Stimulated activated CD4-positive, alpha-beta T cell treated with anti-CD3 and anti-CD28 coated beads, Interleukin-1b, Interleukin-23, amount 100 ng/mL, for 4 hours (primary cell): ENCODE data around the gene TSC2.

ENCODE experiments used
- DNase-seq, 2 donors: peaks; one replicate each; pipeline ENCODE4 v3.0.0-alpha.2; 2020; ENCODE audit warnings: low read depth in 2 of 2

The TSC2 gene

GRCh38 chr16:2070576-2071453 is 23.0 kb downstream of the TSC2 start:
- no peak for DNase-seq

GRCh38 chr16:2071454-2072202 is 23.8 kb downstream of the TSC2 start:
- no peak for DNase-seq

DNA sequence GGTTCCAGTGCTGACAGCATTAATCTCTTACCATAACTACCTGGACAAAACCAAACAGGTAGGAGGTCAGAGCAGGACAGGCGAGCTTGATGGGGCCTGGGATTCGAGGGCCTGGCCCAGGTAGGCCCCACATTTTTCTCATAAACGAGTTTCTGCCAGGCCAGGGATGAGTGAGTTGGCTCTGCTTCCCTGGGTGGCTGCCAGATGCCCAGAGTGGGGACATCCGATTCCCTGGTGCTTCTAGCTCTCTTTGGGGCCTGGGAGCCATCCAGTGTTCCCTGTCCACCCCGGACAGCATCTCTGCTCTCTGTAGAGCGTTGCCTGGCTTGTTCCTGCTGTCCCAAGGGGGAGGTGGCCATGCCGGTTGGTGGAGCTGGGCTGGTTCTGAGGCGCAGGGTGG is 25.1 kb downstream of the TSC2 start:
- DNase-seq: no peak

- no peak for DNase-seq
Observed at GRCh38 chr16:2074071-2074470, 26.3 kb downstream of the TSC2 start.

DNA sequence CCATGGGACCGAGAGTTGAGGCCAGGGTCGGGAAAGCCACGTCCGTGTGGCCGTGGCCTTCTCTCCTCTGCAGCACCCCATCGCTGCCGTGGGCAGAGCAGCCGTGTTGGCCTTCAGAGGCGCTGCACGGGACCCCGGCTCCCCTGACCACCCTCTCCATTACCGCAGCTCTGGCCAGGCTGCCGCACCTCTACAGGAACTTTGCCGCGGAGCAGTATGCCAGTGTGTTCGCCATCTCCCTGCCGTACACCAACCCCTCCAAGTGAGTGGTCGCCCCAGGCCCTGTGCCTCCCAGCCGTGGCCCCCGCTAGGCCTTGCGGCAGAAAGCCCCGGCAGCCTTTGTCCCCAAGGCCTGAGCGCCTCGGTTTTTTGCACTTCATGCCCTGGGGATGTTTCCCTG is 27.8 kb downstream of the TSC2 start:
- DNase-seq: no peak

DNA sequence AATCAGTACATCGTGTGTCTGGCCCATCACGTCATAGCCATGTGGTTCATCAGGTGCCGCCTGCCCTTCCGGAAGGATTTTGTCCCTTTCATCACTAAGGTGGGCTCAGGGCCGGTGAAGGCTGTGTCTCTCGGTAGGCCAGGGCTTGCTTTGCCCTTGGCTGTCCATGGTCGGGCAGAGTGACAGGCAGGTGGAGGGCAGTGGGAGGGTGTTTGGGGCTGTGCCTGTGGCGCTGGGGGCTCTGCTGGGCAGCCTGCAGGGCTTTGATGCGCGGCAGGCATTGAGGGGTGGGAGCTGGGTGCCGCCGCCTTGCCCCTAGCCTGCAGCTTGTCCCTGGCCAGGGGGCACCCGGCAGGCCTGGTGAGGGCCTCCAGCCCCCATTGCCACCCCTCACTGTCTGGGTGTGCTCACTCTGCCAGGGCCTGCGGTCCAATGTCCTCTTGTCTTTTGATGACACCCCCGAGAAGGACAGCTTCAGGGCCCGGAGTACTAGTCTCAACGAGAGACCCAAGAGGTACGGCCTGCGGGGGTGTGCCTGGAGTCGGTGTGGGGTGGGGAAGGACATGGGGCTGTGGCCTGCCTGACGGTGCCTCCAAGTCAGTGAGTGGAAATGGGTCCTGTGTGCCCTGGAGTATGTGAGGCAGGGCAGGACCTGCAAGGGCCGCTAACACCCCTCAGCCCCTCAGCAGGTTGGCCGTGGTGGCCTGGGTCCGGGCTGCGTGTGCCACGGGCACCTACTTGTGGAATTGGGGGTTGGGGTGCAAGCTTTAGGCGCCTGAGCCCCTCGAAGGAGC is 28.5 kb downstream of the TSC2 start:
- no peak for DNase-seq

- no peak for DNase-seq
Observed at GRCh38 chr16:2077016-2077415, 29.2 kb downstream of the TSC2 start.

DNA sequence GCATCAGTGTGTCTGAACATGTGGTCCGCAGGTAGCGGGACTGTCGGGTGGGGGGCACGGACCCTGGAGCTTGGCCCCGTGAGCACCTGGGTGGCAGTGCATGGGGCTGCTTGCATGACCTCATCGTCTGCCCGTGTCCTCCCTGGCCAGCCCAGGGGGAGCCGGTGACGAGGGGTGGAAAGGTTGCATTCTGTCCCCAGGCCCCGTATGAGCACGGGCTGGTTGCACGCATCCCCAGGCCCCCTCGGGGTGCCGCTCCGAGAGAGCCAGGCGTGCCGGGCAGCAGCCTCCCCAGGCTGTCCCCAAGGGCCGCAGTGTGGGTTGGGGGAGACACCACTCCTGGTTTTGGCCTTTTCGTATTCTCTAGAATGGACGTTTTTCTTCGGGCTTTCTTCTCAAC is 29.9 kb downstream of the TSC2 start:
- DNase-seq: no peak

DNA sequence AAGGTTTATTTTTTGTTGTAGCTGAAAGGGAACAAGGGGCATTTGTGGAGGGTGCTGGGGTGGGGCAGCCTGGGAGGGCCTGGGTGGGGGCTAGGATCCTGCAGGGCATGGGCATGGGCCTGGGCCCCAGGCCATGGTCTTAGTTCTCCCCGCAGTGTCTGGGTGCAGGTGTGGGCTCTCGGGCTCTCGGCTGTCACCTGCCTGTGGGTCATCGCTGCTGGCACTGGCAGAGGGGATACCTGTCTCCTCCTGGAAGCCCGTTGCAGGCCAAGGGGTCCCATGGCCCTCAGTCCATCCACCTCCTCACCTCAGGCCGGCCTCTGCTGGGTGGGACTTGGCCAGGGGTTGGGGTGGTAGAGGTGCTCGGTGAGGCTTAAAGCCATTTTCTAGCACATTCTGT is 30.3 kb downstream of the TSC2 start:
- no peak for DNase-seq

GRCh38 chr16:2078691-2079090 is 30.9 kb downstream of the TSC2 start:
- no peak for DNase-seq

GRCh38 chr16:2079311-2079800 is 31.6 kb downstream of the TSC2 start:
- no peak for DNase-seq

DNA sequence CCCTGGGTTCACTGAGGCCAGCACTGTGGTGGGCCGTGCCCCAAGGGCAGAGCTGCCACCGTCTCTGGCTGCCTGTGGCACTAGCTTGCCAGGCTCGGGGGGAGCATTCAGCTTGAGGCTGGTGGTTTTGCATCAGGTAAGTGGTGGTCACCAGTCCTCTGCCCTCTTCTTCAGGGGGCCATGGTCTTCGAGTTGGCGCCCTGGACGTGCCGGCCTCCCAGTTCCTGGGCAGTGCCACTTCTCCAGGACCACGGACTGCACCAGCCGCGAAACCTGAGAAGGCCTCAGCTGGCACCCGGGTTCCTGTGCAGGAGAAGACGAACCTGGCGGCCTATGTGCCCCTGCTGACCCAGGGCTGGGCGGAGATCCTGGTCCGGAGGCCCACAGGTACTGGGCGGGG is 32.2 kb downstream of the TSC2 start:
- DNase-seq: no peak

DNA sequence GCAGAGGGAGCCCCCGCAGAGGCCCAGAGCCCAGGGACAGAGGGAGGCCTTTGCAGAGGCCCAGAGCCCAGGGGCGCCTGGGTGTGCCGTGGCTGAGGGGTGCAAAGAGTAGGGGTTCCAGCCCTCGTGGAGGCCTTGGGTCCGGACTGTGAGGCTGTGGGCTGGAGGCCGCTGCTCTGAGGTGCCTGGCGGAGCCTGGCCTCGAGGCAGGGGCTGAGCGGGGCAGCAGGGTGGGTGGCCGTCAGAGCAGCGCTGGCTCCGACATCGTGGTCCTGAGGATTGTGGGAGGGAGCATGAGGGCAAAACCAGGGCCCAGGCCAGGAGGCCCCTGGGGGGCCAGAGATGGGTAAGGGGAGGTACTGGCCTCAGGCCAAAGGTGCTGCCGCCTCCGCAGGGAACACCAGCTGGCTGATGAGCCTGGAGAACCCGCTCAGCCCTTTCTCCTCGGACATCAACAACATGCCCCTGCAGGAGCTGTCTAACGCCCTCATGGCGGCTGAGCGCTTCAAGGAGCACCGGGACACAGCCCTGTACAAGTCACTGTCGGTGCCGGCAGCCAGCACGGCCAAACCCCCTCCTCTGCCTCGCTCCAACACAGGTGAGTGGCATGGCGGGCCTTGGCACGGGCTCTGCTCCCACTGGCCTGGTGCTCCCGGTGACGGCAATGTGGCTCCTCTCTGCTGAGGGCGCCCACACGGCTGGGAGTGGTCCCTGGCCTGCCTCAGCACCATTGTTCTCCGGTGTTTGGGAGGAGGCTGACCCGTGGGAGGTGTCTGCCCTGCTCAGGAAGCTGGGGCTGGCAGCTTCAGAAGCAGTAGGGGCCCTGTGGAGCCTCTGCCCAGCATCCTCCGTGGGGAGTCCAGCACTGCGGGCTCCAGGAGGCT is 33.7 kb downstream of the TSC2 start:
- DNase-seq: no peak

- DNase-seq: no peak
Observed at GRCh38 chr16:2082171-2082982, 34.6 kb downstream of the TSC2 start.

- no peak for DNase-seq
Observed at GRCh38 chr16:2082983-2083364, 35.2 kb downstream of the TSC2 start.

- no peak for DNase-seq
Observed at GRCh38 chr16:2083409-2083808, 35.6 kb downstream of the TSC2 start.

- no peak for DNase-seq
Observed at GRCh38 chr16:2083876-2084780, 36.3 kb downstream of the TSC2 start.

- DNase-seq: no peak
Observed at GRCh38 chr16:2084895-2085625, 37.3 kb downstream of the TSC2 start.

GRCh38 chr16:2085669-2086068 is 37.9 kb downstream of the TSC2 start:
- no peak for DNase-seq
